ENCODE results near the gene SRP9. TPM values are rescaled to one million over a fixed set of nuclear protein-coding genes. Genes with fewer than 3 reads are reported as not detected.

The SRP9 gene
- total RNA-seq, 1 donor from 2014 or later = 200 TPM

DNA sequence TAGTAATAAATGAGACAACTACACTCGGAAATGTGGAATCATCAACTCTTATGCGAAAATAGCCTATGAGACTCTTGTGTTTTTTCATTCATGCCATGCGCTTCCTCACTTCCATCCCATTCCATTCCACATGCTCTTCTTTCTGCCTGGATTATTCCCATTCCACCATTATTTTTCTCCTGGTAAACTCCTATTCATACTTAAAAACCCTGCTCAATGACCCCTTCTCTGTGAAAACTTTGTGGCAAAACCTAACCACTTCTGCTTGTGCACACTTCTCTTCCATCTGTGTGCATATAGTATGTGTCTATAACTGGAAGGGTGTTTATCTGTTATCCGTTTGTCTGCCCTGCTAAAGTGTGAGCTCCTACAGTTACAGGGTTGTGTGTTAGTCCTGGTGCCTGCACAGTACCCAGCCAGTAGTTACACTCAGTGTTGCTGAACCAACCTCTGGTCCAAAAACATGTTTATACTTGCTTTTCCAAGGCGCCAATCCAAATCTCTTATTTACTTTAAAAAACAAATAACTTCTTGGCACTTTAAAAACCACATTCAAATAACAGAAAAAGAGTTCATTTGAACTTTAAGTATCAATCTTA, 43.0 kb downstream of the SRP9 start:
- Mint-ChIP-seq H3K4me1 (ENCODE audit: low read depth) (peaks cover 43% of the 10 kb centered on the region), H3K9me3 (ENCODE audit: low read depth) (no peaks in the 10 kb centered on the region), H3K27ac (ENCODE audit: unreplicated experiment) (peak overlapping the region; percentile 66), H3K27me3 (ENCODE audit: low read depth) (no peaks in the 10 kb centered on the region), H3K36me3 (ENCODE audit: low read depth) (peaks cover 2% of the 10 kb centered on the region), H3K4me3 (ENCODE audit: unreplicated experiment) (no peak overlapping the region)
- no peak for DNase-seq (ENCODE audit: low spot score)
- TF ChIP-seq CTCF (IDR thresholded peaks at IDR 0.05) = no peak

GRCh38 chr1:225822655-225823403, 45.2 kb downstream of the SRP9 start:
- TF ChIP-seq CTCF (IDR thresholded peaks at IDR 0.05) = no peak

GRCh38 chr1:225823811-225824261, 46.2 kb downstream of the SRP9 start:
- Mint-ChIP-seq H3K27ac (ENCODE audit: unreplicated experiment) (no peak overlapping the region), H3K4me3 (ENCODE audit: unreplicated experiment) (no peak overlapping the region), H3K4me1 (ENCODE audit: low read depth) (peaks cover 17% of the 10 kb centered on the region), H3K36me3 (ENCODE audit: low read depth) (peaks cover 2% of the 10 kb centered on the region), H3K27me3 (ENCODE audit: low read depth) (no peaks in the 10 kb centered on the region), H3K9me3 (ENCODE audit: low read depth) (no peaks in the 10 kb centered on the region)
- DNase-seq (ENCODE audit: low spot score) = no peak
- no peak for TF ChIP-seq CTCF (IDR thresholded peaks at IDR 0.05)

More at GRCh38 chr1:225822655-225823403, 45.2 kb downstream of the SRP9 start:
- Mint-ChIP-seq H3K4me3 (ENCODE audit: unreplicated experiment) (no peak overlapping the region), H3K27ac (ENCODE audit: unreplicated experiment) (no peak overlapping the region), H3K4me1 (ENCODE audit: low read depth) (peaks cover 25% of the 10 kb centered on the region), H3K27me3 (ENCODE audit: low read depth) (no peaks in the 10 kb centered on the region), H3K36me3 (ENCODE audit: low read depth) (peaks cover 2% of the 10 kb centered on the region), H3K9me3 (ENCODE audit: low read depth) (no peaks in the 10 kb centered on the region)
- DNase-seq (ENCODE audit: low spot score) = no peak

- TF ChIP-seq CTCF (IDR thresholded peaks at IDR 0.05) = no peak
- Mint-ChIP-seq H3K27me3 (ENCODE audit: low read depth) (no peaks in the 10 kb centered on the region), H3K27ac (ENCODE audit: unreplicated experiment) (no peak overlapping the region), H3K36me3 (ENCODE audit: low read depth) (peaks cover 5% of the 10 kb centered on the region), H3K4me3 (ENCODE audit: unreplicated experiment) (no peak overlapping the region), H3K4me1 (ENCODE audit: low read depth) (peaks cover 13% of the 10 kb centered on the region), H3K9me3 (ENCODE audit: low read depth) (no peaks in the 10 kb centered on the region)
- DNase-seq (ENCODE audit: low spot score) = no peak
Observed at GRCh38 chr1:225824533-225824941, 46.9 kb downstream of the SRP9 start.

DNA sequence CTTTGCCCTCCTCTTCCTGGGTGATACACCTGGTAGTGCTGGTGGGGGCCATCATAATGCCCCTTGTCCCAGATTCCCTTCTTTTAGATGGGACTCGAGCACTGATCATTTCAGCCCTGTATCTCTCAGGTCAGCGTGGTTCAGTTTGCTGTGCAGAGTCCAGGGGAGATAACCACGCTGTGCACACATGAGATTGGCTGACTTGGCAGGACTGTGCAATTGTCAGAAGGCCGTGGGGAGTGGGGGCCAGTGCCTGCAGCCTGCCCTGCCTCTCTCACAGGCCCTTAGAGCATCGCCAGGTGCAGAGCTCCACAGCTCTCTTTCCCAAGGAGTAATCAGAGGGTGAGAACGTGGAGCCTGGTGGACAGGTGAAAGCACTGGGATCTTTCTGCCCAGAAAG, 47.5 kb downstream of the SRP9 start:
- TF ChIP-seq CTCF (IDR thresholded peaks at IDR 0.05) = no peak
- Mint-ChIP-seq H3K9me3 (ENCODE audit: low read depth) (no peaks in the 10 kb centered on the region), H3K4me1 (ENCODE audit: low read depth) (peaks cover 7% of the 10 kb centered on the region), H3K27me3 (ENCODE audit: low read depth) (no peaks in the 10 kb centered on the region), H3K4me3 (ENCODE audit: unreplicated experiment) (no peak overlapping the region), H3K27ac (ENCODE audit: unreplicated experiment) (no peak overlapping the region), H3K36me3 (ENCODE audit: low read depth) (peaks cover 5% of the 10 kb centered on the region)
- no peak for DNase-seq (ENCODE audit: low spot score)

All from chondrocyte (in vitro differentiated cells).